GM12873 (cell line): ENCODE data around the gene PRCC.

Experiments
- TF ChIP-seq, protein P1 (sequence below): IDR thresholded peaks from 2 replicates; pipeline ENCODE4 v1.5.1; 2012; ENCODE audit warnings: low read depth, mild to moderate bottlenecking, moderate library complexity, low read length, control low read depth; ENCODE audit not compliant: insufficient read depth; ENCODE audit errors: missing control alignments

The PRCC gene

DNA sequence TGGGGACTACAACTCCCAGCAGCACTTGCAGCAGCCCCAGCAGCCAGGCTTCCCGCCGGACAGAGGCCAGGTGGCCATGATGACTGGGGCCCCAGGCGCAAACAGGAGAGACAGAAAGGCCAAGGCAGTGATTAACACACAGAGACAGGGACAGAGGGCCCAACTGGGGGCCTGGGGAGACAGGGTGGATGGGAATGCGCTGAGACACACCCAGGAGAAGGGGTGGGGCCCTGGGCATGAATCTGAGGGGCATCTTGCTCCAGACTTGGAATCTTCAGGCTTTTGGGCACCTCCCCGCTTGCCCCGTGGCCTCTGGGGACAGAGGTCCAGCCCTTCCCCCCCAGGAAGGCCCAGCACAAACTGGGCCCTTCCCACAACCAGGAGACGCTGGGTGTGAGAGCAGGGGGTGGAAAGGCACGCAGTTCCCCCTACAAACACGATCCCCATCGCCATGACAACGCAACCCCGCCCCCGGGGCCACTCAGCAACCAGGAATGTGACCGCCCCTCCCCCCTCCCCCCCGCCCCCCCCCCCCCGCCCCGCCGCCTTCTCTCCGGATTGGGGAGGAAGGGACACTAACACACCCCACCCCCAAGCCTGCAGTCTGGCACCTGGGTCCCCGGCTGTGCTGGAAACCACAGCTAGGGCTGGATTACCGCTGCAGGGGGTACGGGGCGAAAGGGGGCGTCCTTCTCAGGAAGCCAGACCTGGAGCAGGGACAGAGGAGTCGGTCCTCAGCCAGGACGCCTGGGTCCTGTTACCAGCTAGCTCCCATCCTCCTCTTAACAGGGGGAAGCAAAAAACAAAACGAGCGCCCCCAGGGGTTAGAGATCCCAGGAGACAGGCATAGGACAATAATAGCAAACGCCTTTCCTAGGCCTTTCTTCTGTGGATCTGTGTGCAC, 20.4 kb upstream of the PRCC start:
- TF ChIP-seq, protein P1, sequence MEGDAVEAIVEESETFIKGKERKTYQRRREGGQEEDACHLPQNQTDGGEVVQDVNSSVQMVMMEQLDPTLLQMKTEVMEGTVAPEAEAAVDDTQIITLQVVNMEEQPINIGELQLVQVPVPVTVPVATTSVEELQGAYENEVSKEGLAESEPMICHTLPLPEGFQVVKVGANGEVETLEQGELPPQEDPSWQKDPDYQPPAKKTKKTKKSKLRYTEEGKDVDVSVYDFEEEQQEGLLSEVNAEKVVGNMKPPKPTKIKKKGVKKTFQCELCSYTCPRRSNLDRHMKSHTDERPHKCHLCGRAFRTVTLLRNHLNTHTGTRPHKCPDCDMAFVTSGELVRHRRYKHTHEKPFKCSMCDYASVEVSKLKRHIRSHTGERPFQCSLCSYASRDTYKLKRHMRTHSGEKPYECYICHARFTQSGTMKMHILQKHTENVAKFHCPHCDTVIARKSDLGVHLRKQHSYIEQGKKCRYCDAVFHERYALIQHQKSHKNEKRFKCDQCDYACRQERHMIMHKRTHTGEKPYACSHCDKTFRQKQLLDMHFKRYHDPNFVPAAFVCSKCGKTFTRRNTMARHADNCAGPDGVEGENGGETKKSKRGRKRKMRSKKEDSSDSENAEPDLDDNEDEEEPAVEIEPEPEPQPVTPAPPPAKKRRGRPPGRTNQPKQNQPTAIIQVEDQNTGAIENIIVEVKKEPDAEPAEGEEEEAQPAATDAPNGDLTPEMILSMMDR, result no peak

DNA sequence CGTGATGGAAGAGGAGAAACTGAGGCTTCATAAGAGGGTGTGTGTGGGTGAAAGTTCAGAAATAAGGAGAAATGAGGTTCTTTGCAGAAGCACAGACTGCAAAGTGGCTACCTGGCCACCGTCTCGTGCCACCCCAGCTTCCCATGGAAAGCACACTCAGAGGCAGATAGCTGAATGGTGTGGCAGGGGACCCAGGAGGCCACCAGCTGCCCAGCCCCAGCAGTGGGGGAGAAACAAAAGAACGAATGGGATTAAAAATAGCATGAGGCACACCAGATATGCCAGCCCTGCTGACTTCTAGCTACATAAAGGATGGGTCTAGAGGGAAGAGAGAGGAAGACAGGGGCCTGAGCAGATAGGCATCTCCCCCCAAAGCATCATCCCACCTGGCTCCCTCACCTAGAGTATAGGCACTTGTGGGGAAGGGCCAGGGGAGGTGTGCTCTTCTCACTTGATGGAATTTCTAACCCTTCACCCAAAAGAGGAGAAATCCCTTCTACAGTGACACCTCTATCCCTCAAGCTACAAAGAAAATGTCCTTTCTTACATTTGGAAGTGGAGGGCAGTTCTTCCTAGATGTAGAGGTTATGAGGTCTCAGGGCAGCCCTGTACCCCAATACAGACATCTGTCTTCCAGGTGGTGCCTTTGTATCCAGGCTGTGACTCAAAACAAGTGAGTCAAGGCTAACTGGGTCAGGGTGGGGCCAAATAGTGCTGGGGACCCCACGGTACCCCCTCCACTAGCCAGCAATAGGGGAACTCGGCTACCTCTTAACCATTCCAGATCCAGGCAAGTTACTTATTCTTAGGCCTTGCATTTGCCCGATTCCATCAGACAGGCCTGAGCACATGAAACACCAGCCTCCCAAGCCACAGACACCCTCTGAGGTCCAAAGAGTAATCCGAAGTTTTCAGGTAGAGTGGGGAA, 19.3 kb upstream of the PRCC start:
- TF ChIP-seq, protein P1, result no peak

DNA sequence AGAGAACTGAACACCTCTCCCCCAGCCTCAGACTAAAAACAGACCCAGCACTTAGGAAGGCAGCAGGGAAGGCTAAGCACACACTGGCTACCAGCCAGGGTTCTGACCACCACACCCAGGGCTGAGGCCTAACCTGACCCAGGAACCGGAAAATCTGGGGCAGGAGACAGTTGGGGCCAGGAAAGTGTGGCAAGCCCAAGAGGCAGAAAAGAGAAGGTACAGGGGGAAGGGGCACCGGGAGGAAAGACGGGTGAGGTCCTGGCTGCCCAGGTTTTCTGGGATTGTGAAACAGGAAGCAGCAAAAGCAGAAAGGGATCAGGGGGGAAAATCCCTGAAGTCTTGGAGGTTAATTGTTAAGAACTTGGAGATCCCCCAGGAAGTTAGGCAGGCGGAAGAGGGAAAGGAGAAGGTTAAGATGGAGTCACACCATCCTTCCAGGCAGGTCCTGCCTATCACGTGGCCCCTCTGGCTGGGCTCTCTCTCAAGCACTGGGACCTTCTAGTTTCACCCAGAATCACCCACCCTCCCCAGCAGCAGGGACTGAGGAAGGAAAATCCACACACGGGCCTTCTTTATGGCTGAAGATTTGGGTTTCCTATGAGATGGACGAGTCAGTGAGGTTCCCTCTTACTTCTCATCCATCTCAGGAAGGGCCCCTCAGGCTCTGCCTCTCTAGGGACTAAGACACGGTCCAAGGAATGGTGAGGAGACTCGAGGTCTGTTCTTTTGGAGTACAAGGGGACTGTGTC, 18.5 kb upstream of the PRCC start:
- TF ChIP-seq, protein P1, result no peak

DNA sequence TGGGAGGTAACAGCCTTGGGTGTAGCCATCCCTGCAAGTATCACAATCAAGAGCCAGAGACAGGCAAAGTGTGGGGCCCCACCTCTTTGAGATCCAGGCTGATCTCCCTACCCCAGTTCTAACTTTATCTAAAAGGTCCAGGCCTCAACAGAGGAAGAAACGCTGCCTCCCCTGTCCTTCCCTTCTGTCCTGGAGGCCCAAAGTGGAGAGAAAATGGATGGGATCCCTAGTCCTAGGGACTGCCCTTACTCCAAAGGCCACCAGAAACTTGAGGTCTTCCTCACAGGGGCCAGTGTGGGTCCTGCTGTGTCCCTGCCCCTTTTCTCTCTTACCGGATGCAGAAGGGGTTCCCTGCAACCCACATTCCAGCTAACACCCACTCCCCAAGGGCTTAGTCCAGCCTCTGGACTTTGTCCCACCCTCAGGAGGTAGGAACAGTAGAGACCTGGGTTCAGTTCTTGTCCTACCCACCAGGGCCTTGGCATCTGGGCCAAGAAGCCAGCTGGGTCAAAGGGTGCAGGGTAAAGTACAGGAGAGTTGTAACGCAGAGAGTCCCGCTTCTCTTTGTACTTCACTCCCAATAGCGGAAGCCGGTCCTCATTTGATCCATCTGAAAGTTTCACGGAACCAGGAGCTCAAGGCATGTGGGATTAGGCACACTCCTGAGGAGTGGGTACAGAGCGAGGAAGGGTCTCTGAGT, 17.8 kb upstream of the PRCC start:
- TF ChIP-seq, protein P1, result no peak

DNA sequence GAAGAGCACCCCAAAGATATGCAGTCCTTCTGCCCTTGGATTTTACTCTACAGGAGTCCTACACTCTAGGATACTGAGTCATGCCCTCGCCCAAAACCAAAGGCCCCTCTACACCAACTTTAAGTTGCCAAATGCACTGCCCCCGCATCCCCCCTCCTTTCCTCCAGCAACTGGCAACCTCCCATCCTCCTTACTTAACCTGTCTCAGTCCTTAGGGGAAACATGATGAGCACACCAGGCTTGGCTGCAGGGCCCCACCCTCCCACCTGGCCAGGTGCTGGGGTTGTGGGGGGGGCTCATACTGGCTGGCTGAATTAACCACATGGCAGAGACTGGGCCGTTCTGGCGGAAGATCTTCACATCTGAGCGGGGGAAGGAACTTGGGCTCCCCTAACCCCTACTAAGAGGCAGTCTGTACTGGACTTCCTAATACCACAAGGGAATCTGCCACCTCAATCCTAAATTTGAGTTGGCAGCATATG, 17.1 kb upstream of the PRCC start:
- TF ChIP-seq, protein P1, result no peak

DNA sequence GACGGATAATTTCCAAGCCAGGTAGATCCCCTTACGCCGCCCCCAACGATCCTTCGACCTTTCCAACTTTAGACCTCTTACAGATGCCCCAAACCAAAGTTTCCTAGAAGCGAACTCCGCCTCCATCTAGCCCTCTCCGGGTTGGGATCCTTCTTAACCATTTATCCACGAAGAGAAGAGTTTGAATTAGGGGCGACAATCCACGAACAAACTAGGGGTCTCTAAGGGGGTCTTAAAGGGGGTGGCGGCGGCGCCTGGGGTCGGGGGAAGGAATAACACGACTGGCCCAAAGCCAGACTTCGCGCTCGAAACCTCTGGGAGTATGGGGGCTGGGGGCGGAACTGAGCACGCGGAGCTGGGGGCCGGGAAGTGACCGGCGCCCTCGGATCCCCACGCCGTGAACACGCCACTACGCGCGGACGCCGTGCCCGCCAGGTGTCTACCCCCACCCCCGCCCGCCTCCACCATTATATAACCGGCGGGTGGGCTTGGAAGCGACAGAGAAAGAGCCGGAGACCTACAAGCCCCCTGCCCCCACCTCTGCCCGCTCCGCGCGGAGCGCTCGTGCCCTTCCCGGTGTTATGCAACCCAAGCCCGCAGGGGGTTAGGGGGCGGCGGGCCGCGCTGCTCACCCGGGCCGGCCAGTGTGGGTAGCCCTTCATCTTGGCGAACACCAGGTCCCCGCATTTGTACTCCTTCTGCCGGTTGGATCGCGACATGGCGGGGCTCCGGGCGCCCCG, 16.5 kb upstream of the PRCC start:
- TF ChIP-seq, protein P1, result no peak
